ENCODE measurements around the gene SUN5. TPM values are rescaled to one million over a fixed set of nuclear protein-coding genes. Genes with fewer than 3 reads are reported as not detected.
"Not testable (repeated sequence)": the region's sequence is repeated elsewhere in the genome, so short reads cannot be mapped to it uniquely, and the experiment has no call there.

Gene SUN5
- total and polyA plus RNA-seq, 11 donors: not detected

- ATAC-seq: no peak
- no peak for TF ChIP-seq CTCF (IDR thresholded peaks at IDR 0.05)
- no peak for TF ChIP-seq POLR2A (IDR thresholded peaks at IDR 0.05)
- Histone ChIP-seq H3K27me3 (peaks cover 0 to 7% (median 0%) of the 10 kb centered on the region in 9 donors), H3K27ac (no peak overlapping the region), H3K4me3 (no peak overlapping the region), H3K9me3 (no peaks in the 10 kb centered on the region), H3K4me1 (peaks cover 0 to 44% (median 0%) of the 10 kb centered on the region in 12 donors), H3K36me3 (no peaks in the 10 kb centered on the region)
- WGBS, 4 donors: 71 to 82% (median 74%) methylated on average over 12 of the region's 12 CpGs
- intact Hi-C loops (cut with DNase I): no loop called here
- DNase-seq: no peak
Measured at GRCh38 chr20:32965581-32966373, 38.5 kb downstream of the SUN5 start.

- intact Hi-C loops (cut with DNase I): no loop called here
- ATAC-seq (no peak), DNase-seq (no peak)
- no peak overlapping the region for H3K4me3 ChIP-seq
- no peaks in the 10 kb centered on the region for H3K36me3 ChIP-seq
- peaks cover 0 to 7% (median 0%) of the 10 kb centered on the region in 9 donors for H3K27me3 ChIP-seq
- whole genome bisulfite sequencing, 4 donors: 69 to 85% (median 75%) methylated on average over 8 of the region's 8 CpGs
- TF ChIP-seq POLR2A (IDR thresholded peaks at IDR 0.05) (no peak), CTCF (IDR thresholded peaks at IDR 0.05) (no peak)
- H3K27ac ChIP-seq: no peak overlapping the region
- H3K9me3 ChIP-seq: no peaks in the 10 kb centered on the region
- peaks cover 0 to 38% (median 0%) of the 10 kb centered on the region in 12 donors for H3K4me1 ChIP-seq
Measured at GRCh38 chr20:32965115-32965514, 39.1 kb downstream of the SUN5 start.

- TF ChIP-seq POLR2A (IDR thresholded peaks at IDR 0.05) (no peak), CTCF (IDR thresholded peaks at IDR 0.05) (no peak)
- Histone ChIP-seq H3K9me3 (no peaks in the 10 kb centered on the region), H3K27me3 (peaks cover 0 to 7% (median 0%) of the 10 kb centered on the region in 9 donors), H3K4me3 (no peak overlapping the region), H3K4me1 (peaks cover 0 to 33% (median 0%) of the 10 kb centered on the region in 12 donors), H3K36me3 (no peaks in the 10 kb centered on the region), H3K27ac (no peak overlapping the region)
- intact Hi-C loops (cut with DNase I): no loop called here
- ATAC-seq (no peak), DNase-seq (no peak)
- WGBS, 4 donors: 84 to 95% (median 89%) methylated on average over 6 of the region's 6 CpGs
Measured at GRCh38 chr20:32964575-32964974, 39.7 kb downstream of the SUN5 start.

GRCh38 chr20:32963176-32963575, 41.1 kb downstream of the SUN5 start:
- DNase-seq (no peak), ATAC-seq (no peak)
- intact Hi-C loops (cut with DNase I): no loop called here
- Histone ChIP-seq H3K27ac (no peak overlapping the region), H3K27me3 (peaks cover 0 to 7% (median 0%) of the 10 kb centered on the region in 9 donors), H3K9me3 (no peaks in the 10 kb centered on the region), H3K4me3 (no peak overlapping the region), H3K4me1 (peaks cover 0 to 23% (median 0%) of the 10 kb centered on the region in 12 donors), H3K36me3 (no peaks in the 10 kb centered on the region)
- TF ChIP-seq CTCF (IDR thresholded peaks at IDR 0.05) (no peak), POLR2A (IDR thresholded peaks at IDR 0.05) (no peak)
- WGBS, 4 donors: 75 to 84% (median 80%) methylated on average over 4 to 5 of the region's 5 CpGs

- H3K9me3 ChIP-seq; ATAC-seq; DNase-seq; intact Hi-C loops (cut with DNase I); H3K27ac ChIP-seq; H3K4me3 ChIP-seq; H3K27me3 ChIP-seq; H3K36me3 ChIP-seq: not testable (repeated sequence)
- 81 to 89% (median 86%) methylated on average over 11 of the region's 11 CpGs for WGBS, 4 donors
- H3K4me1 ChIP-seq: peaks cover 0 to 21% (median 0%) of the 10 kb centered on the region in 12 donors
Measured at GRCh38 chr20:32962646-32963045, 41.6 kb downstream of the SUN5 start.
